SK-N-SH (cell line): ENCODE data around the gene EBP. TPM values are rescaled to one million over a fixed set of nuclear protein-coding genes. Genes with fewer than 3 reads are reported as not detected.

Experiments
- CTCF ChIA-PET: fragments of 300-600, 350-600 bp; formaldehyde crosslinking; extraction: SDS; loops from one replicate; lab custom pipeline; 2021; lab: Yijun Ruan, JAX
- POLR2A ChIA-PET: fragments of 350-600 bp; sonication (Branson Sonifier 250); formaldehyde crosslinking; extraction: SDS; loops from one replicate; lab custom pipeline; 2020; ENCODE audit warnings: antibody characterized with exemption, inconsistent platforms; lab: Yijun Ruan, JAX
- DNase-seq: peaks from one replicate; pipeline ENCODE4 v3.0.0; 2012
- H2AFZ ChIP-seq: fragments of 200-600 bp; sonication (generic); 2 replicates; pipeline ENCODE4 v1.8.1; 2016; ENCODE audit warnings: antibody characterized with exemption, mild to moderate bottlenecking, low read depth
- H3F3A ChIP-seq: fragments of 200-600 bp; sonication (generic); replicated peaks from 2 replicates; pipeline ENCODE3; 2016; ENCODE audit warnings: antibody characterized with exemption, mild to moderate bottlenecking; ENCODE audit not compliant: insufficient read depth
- H3K27ac ChIP-seq, 2 experiments: fragments of 200-500 bp in 1 of 2; fragments of 200-600 bp in 1 of 2; sonication (Bioruptor generic) in 1 of 2; sonication (generic), shearing (Covaris generic) in 1 of 2; 2 replicates each; pipeline versions ENCODE4 v1.5.1 to v1.6.1; 2014 to 2016; ENCODE audit warnings: low read depth in 2 of 2, inconsistent platforms in 1 of 2, low read length in 1 of 2, mild to moderate bottlenecking in 1 of 2, mixed read lengths in 1 of 2
- H3K27me3 ChIP-seq: fragments of 200-600 bp; sonication (generic), shearing (Covaris generic); 2 replicates; pipeline ENCODE4 v1.6.1; 2016; ENCODE audit warnings: mixed run types; ENCODE audit not compliant: insufficient read depth
- H3K36me3 ChIP-seq, 2 experiments: fragments of 200-500 bp in 1 of 2; fragments of 200-600 bp in 1 of 2; sonication (Bioruptor generic) in 1 of 2; sonication (generic) in 1 of 2; replicated peaks in 1 of 2; 2 replicates each; pipeline versions ENCODE3 to v1.5.1; 2014 to 2016; ENCODE audit warnings: low read length in 1 of 2, mild to moderate bottlenecking in 1 of 2; ENCODE audit not compliant: insufficient read depth in 2 of 2, control insufficient read depth in 1 of 2
- H3K4me1 ChIP-seq, 2 experiments: fragments of 200-500 bp in 1 of 2; fragments of 200-600 bp in 1 of 2; sonication (Bioruptor generic) in 1 of 2; sonication (generic), shearing (Covaris generic) in 1 of 2; 2 replicates each; pipeline versions ENCODE4 v1.5.1 to v1.6.1; 2014 to 2016; ENCODE audit warnings: low read depth in 1 of 2, low read length in 1 of 2, mixed run types in 1 of 2; ENCODE audit not compliant: insufficient read depth in 2 of 2, control insufficient read depth in 1 of 2
- H3K4me2 ChIP-seq: fragments of 200-600 bp; sonication (generic), shearing (Covaris generic); 2 replicates; pipeline ENCODE4 v1.6.1; 2017; ENCODE audit warnings: mixed run types
- H3K4me3 ChIP-seq, 2 experiments: fragments of 200-500 bp in 1 of 2; fragments of 200-600 bp in 1 of 2; sonication (Bioruptor generic) in 1 of 2; sonication (generic), shearing (Covaris generic) in 1 of 2; 2 replicates each; pipeline versions ENCODE4 v1.5.1 to v1.8.1; 2014 to 2016; ENCODE audit warnings: low read depth in 2 of 2, inconsistent platforms in 1 of 2, low read length in 1 of 2, mild to moderate bottlenecking in 1 of 2, mixed read lengths in 1 of 2, moderate library complexity in 1 of 2
- H3K79me2 ChIP-seq: fragments of 200-600 bp; sonication (generic); 2 replicates; pipeline ENCODE4 v1.8.1; 2017; ENCODE audit warnings: mild to moderate bottlenecking; ENCODE audit not compliant: insufficient read depth
- H3K9ac ChIP-seq: fragments of 200-600 bp; sonication (generic); 2 replicates; pipeline ENCODE4 v1.6.1; 2017; ENCODE audit warnings: mixed run types
- H3K9me2 ChIP-seq: fragments of 200-600 bp; sonication (generic); 2 replicates; pipeline ENCODE4 v1.6.1; 2017; ENCODE audit warnings: mixed run types
- H3K9me3 ChIP-seq: fragments of 200-600 bp; sonication (generic); 2 replicates; pipeline ENCODE4 v1.6.1; 2017; ENCODE audit warnings: mixed run types, mild to moderate bottlenecking, moderate library complexity
- H4K20me1 ChIP-seq: fragments of 200-600 bp; sonication (generic); 2 replicates; pipeline ENCODE4 v1.6.1; 2017; ENCODE audit warnings: mild to moderate bottlenecking, mixed run types; ENCODE audit not compliant: insufficient read depth
- CHD2 ChIP-seq: fragments of 150-350 bp; IDR thresholded peaks from 2 replicates; pipeline ENCODE4 v1.6.1; 2018; ENCODE audit warnings: low read length; ENCODE audit not compliant: partially characterized antibody
- CTCF ChIP-seq: fragments of 200-600 bp; sonication (generic); IDR thresholded peaks from 2 replicates; pipeline ENCODE4 v1.6.1; 2017; ENCODE audit warnings: antibody characterized with exemption, mild to moderate bottlenecking, moderate library complexity
- ELF1 ChIP-seq: IDR thresholded peaks from 2 replicates; pipeline ENCODE4 v1.4.0; 2012
- EP300 ChIP-seq, 2 experiments: IDR thresholded peaks; 2 replicates each; pipeline versions ENCODE4 v1.4.0 to v1.6.1; 2012; ENCODE audit warnings: borderline replicate concordance in 1 of 2, low read depth in 1 of 2, low read length in 1 of 2
- FOXM1 ChIP-seq: IDR thresholded peaks from 2 replicates; pipeline ENCODE4 v1.4.0; 2012; ENCODE audit warnings: low read depth, mild to moderate bottlenecking
- JUND ChIP-seq: IDR thresholded peaks from 2 replicates; pipeline ENCODE4 v1.4.0; 2012
- MXI1 ChIP-seq: IDR thresholded peaks from 2 replicates; pipeline ENCODE4 v1.6.1; 2012; ENCODE audit warnings: mild to moderate bottlenecking, low read depth, low read length, improper control_type of control experiment
- NFIC ChIP-seq: IDR thresholded peaks from 2 replicates; pipeline ENCODE4 v1.4.0; 2012; ENCODE audit warnings: borderline replicate concordance
- NRF1 ChIP-seq: IDR thresholded peaks from 2 replicates; pipeline ENCODE4 v1.6.1; 2012; ENCODE audit warnings: low read depth, mild to moderate bottlenecking, low read length
- PBX3 ChIP-seq: IDR thresholded peaks from 2 replicates; pipeline ENCODE4; 2012
- RCOR1 ChIP-seq: fragments of 150-350 bp; IDR thresholded peaks from 2 replicates; pipeline ENCODE4 v1.6.1; 2017; ENCODE audit warnings: antibody characterized with exemption, low read length
- SIN3A ChIP-seq: IDR thresholded peaks from 2 replicates; pipeline ENCODE4 v1.6.1; 2012; ENCODE audit warnings: low read depth, mild to moderate bottlenecking, low read length, moderate library complexity, borderline replicate concordance
- SMC3 ChIP-seq: IDR thresholded peaks from 2 replicates; pipeline ENCODE4 v1.6.1; 2012; ENCODE audit warnings: low read depth, low read length, improper control_type of control experiment
- YY1 ChIP-seq: IDR thresholded peaks from 2 replicates; pipeline ENCODE4 v1.4.0; 2012; ENCODE audit warnings: low read depth, mild to moderate bottlenecking
- WGBS: methylation state at CpG from one replicate; pipeline ENCODE4 v1.1.6; 2017; ENCODE audit warnings: low lambda C conversion rate; 5-methylcytosine and 5-hydroxymethylcytosine counted together
- polyA plus RNA-seq, 3 experiments: library from polyadenylated mRNA; depleted of rRNA; stranded (reverse); fragments of >200 nt; gene quantifications; 2 replicates each; pipeline ENCODE4 v1.2.3, GENCODE V29; 2012
- TF ChIP-seq, protein P1 (sequence below): IDR thresholded peaks from 2 replicates; pipeline ENCODE4 v1.4.0; 2012; ENCODE audit warnings: low read depth, borderline replicate concordance
- TF ChIP-seq, protein P2 (sequence below): IDR thresholded peaks from 2 replicates; pipeline ENCODE4 v1.4.0; 2012; ENCODE audit warnings: low read depth
- TF ChIP-seq, protein P3 (sequence below): fragments of 150-350 bp; IDR thresholded peaks from 2 replicates; pipeline ENCODE4 v1.6.1; 2016; ENCODE audit warnings: mild to moderate bottlenecking, low read depth, low read length

The EBP gene
- polyA plus RNA-seq, 1 of the 3 experiments (the other 2 are of a cell fraction), result 30.2 TPM

GRCh38 chrX:48538641-48539344 is 17.2 kb downstream of the EBP start:
- Histone ChIP-seq H3K9me2 (no peaks in the 10 kb centered on the region), H3F3A (no peaks in the 10 kb centered on the region), H2AFZ (0 out of 2 replicates have a peak overlapping the region, but pooled peaks have one; percentile 67), H3K4me2 (peak overlapping the region; percentile 46; the same call in 1 of the 2 replicates), H3K9ac (no peak overlapping the region), H3K27me3 (no peaks in the 10 kb centered on the region), H3K4me1 (peaks cover 0 to 6% of the 10 kb centered on the region in 2 experiments; a peak in 1 of 4 replicates), H3K79me2 (peaks cover 17% of the 10 kb centered on the region; the same call in 1 of the 2 replicates), H3K9me3 (no peaks in the 10 kb centered on the region), H4K20me1 (no peaks in the 10 kb centered on the region), H3K27ac (no peak overlapping the region), H3K4me3 (peak overlapping the region; percentile 53 to 62; a peak in 3 of 4 replicates), H3K36me3 (no peaks in the 10 kb centered on the region)
- ChIA-PET CTCF (interaction anchor here (1.2 to 1.7 kb wide), 2 partner anchors 10 to 36 kb away, joined by 3 to 4 read pairs; no protein-coding TSS in a partner anchor), POLR2A (interaction anchor here (0.7 kb wide), 1 partner anchor 35 kb away, joined by 4 read pairs; no protein-coding TSS in a partner anchor)
- DNase-seq, result no peak
- WGBS, result 69% methylated on average over 23 of the region's 23 CpGs
- TF ChIP-seq, protein P1, sequence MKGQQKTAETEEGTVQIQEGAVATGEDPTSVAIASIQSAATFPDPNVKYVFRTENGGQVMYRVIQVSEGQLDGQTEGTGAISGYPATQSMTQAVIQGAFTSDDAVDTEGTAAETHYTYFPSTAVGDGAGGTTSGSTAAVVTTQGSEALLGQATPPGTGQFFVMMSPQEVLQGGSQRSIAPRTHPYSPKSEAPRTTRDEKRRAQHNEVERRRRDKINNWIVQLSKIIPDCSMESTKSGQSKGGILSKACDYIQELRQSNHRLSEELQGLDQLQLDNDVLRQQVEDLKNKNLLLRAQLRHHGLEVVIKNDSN, result no peak
- TF ChIP-seq MXI1, result no peak
- TF ChIP-seq FOXM1, result no peak
- no peak for TF ChIP-seq CHD2
- no peak for TF ChIP-seq NFIC
- TF ChIP-seq, all 33 proteins: peak for 0

DNA sequence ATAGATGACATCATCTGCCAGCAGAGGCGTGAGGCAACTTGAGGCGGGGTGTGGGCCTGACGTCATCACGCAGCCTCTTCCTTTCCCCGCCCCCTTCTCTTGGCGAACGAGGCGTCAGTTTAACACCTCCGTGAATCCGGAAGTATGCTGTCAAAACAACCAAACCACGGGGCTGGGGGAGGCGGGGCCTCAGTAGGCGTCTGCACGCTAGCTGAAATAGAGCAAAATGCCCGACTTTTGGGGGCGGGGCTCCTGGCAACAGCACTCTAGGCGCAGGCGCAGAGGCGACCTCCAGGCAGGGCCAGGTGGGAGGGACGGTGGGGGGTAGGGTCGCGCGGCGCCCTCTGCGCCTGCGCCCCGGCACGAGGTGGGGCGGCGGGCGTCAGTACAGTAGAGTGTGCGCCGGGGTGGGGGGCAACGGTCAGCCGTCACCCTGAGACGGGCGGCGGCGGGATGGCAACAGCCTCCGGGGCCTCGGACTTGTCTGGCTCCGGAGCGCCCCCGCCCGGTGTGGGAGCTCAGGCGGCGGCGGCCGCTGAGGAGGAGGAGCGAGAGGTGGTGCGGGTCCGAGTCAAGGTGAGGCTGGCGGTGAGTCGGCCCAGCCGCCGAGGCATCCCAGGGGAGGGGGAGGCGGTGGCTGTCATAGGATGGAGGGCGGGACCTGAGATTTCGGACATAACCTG is 17.9 kb downstream of the EBP start, which contains the start of gene TBC1D25:
Gene TBC1D25, plus strand, starts transcription at position 370 of the 683 bp plus-strand sequence. Its CDS starts 84 bp downstream, at position 454.
- H3K27me3 ChIP-seq, result no peaks in the 10 kb centered on the region
- H3K9me2 ChIP-seq, result no peaks in the 10 kb centered on the region
- TF ChIP-seq PBX3 (peak; percentile 24; the same call in 1 of the 2 replicates), JUND (no peak), FOXM1 (no peak), YY1 (peak; percentile 44; the same call in 1 of the 2 replicates), EP300 (IDR thresholded peaks at IDR 0.05; ENCODE audit: borderline replicate concordance in 1 of 2, low read depth in 1 of 2, low read length in 1 of 2) (no peak), MXI1 (peak; percentile 87), RCOR1 (no peak), NRF1 (peak; percentile 82), CTCF (peak; percentile 51), ELF1 (peak; percentile 81), SMC3 (no peak), SIN3A (peak; percentile 36; the same call in 1 of the 2 replicates)
- TF ChIP-seq, protein P2, sequence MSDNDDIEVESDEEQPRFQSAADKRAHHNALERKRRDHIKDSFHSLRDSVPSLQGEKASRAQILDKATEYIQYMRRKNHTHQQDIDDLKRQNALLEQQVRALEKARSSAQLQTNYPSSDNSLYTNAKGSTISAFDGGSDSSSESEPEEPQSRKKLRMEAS, result peak; percentile 70
- TF ChIP-seq, protein P3, sequence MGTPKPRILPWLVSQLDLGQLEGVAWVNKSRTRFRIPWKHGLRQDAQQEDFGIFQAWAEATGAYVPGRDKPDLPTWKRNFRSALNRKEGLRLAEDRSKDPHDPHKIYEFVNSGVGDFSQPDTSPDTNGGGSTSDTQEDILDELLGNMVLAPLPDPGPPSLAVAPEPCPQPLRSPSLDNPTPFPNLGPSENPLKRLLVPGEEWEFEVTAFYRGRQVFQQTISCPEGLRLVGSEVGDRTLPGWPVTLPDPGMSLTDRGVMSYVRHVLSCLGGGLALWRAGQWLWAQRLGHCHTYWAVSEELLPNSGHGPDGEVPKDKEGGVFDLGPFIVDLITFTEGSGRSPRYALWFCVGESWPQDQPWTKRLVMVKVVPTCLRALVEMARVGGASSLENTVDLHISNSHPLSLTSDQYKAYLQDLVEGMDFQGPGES, result no peak
- DNase-seq, result peak; percentile 90
- H3K9ac ChIP-seq, result peak within 1 kb of the TSS; percentile 68
- H3F3A ChIP-seq, result no peaks in the 10 kb centered on the region
- H3K4me2 ChIP-seq, result peak within 1 kb of the TSS; percentile 46
- H3K36me3 ChIP-seq, result no peaks in the 10 kb centered on the region
- H3K79me2 ChIP-seq, result peaks cover 17% of the 10 kb centered on the region; the same call in 1 of the 2 replicates
- 39% methylated on average over 23 of the region's 59 CpGs for WGBS
- no peaks in the 10 kb centered on the region for H3K9me3 ChIP-seq
- ChIA-PET CTCF (interaction anchor here (0.9 to 1.7 kb wide), 3 partner anchors 9 to 36 kb away, joined by 3 to 4 read pairs (median 4); no protein-coding TSS in a partner anchor), POLR2A (interaction anchor here (0.7 to 1.0 kb wide), 5 partner anchors 14 to 72 kb away, joined by 3 to 7 read pairs (median 4); partner anchors contain the start of gene RBM3)
- no peaks in the 10 kb centered on the region for H4K20me1 ChIP-seq
- peak within 1 kb of the TSS; percentile 53 to 62 for H3K4me3 ChIP-seq
- peak within 1 kb of the TSS; percentile 50 to 66; a peak in 3 of 4 replicates for H3K27ac ChIP-seq
- peaks cover 0 to 6% of the 10 kb centered on the region in 2 experiments; a peak in 1 of 4 replicates for H3K4me1 ChIP-seq
- peak within 1 kb of the TSS; percentile 67; the same call in 1 of the 2 replicates for H2AFZ ChIP-seq
